ENCODE results near the gene CABLES2. TPM values are rescaled to one million over a fixed set of nuclear protein-coding genes. Genes with fewer than 3 reads are reported as not detected.

Gene CABLES2
- total and polyA plus RNA-seq, 2 donors (not counting 3 experiments of a cell fraction or from before 2014, with no cell fraction given), result 7.8 to 9.9 TPM

GRCh38 chr20:62377615-62378178 lies 29.4 kb downstream of the CABLES2 start:
- no peak for FAIRE-seq
- no peak overlapping the region for H3K4me3 ChIP-seq (replicated peaks in 1 of 3; ENCODE audit: insufficient read depth in 1 of 3, low read depth in 1 of 3, low read length in 3 of 3)
- TF ChIP-seq POLR2A (IDR thresholded peaks at IDR 0.05; ENCODE audit: low read depth, low read length) (no peak), POLR2AphosphoS5 (IDR thresholded peaks at IDR 0.05; ENCODE audit: insufficient read depth, low read depth, low read length) (no peak), JUN (IDR thresholded peaks at IDR 0.05; ENCODE audit: borderline replicate concordance, insufficient read depth, insufficient read length, low read depth) (no peak), EZH2 (IDR thresholded peaks at IDR 0.05; ENCODE audit: borderline replicate concordance, low read depth, low read length, severe bottlenecking) (no peak), FOS (IDR thresholded peaks at IDR 0.05; ENCODE audit: borderline replicate concordance, insufficient read depth, low read length) (no peak), GATA2 (IDR thresholded peaks at IDR 0.05; ENCODE audit: insufficient read depth, insufficient read length, low read depth, low read length) (no peak), CTCF (IDR thresholded peaks at IDR 0.05; ENCODE audit: extremely low read depth in 1 of 2, insufficient read depth in 1 of 2, low read depth in 1 of 2, low read length in 2 of 2) (no peak), MYC (IDR thresholded peaks at IDR 0.05; ENCODE audit: low read depth, low read length) (no peak)
- TF ChIP-seq, protein P1, sequence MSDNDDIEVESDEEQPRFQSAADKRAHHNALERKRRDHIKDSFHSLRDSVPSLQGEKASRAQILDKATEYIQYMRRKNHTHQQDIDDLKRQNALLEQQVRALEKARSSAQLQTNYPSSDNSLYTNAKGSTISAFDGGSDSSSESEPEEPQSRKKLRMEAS (IDR thresholded peaks at IDR 0.05; ENCODE audit: insufficient read depth, insufficient read length), result no peak
- no peak overlapping the region for H2AFZ ChIP-seq (ENCODE audit: low read depth, low read length)
- no peaks in the 10 kb centered on the region for H3K27me3 ChIP-seq (ENCODE audit: control insufficient read depth in 2 of 2, insufficient read depth in 2 of 2, low read length in 2 of 2)
- dilution Hi-C loops (cut with MboI; ENCODE audit: extremely low pct_ligation_motif_present, low sequenced_read_pairs), result no loop called here
- H3K9me1 ChIP-seq (replicated peaks; ENCODE audit: control insufficient read depth, extremely low read depth, insufficient read depth, low read length), result no peaks in the 10 kb centered on the region
- no peaks in the 10 kb centered on the region for H3K79me2 ChIP-seq (ENCODE audit: control insufficient read depth, insufficient read depth, low read length)
- no peaks in the 10 kb centered on the region for H3K9me3 ChIP-seq (replicated peaks; ENCODE audit: control insufficient read depth, insufficient read depth, low read length)
- ChIA-PET POLR2A (no interaction called here), CTCF (interaction anchor here (9.9 kb wide), 1 partner anchor 11 kb away, joined by 179 read pairs; the partner anchor contains the start of gene LAMA5)
- no peaks in the 10 kb centered on the region for H3K36me3 ChIP-seq (ENCODE audit: control insufficient read depth in 2 of 2, extremely low read depth in 1 of 2, insufficient read depth in 2 of 2, low read length in 2 of 2)
- intact Hi-C loops (cut with micrococcal nuclease), result no loop called here
- no peaks in the 10 kb centered on the region for H4K20me1 ChIP-seq (replicated peaks; ENCODE audit: control insufficient read depth, extremely low read depth, insufficient read depth, low read length)
- H3K27ac ChIP-seq (ENCODE audit: insufficient read depth, low read depth, low read length), result no peak overlapping the region
- peaks cover 15% of the 10 kb centered on the region for H3K4me1 ChIP-seq (ENCODE audit: control insufficient read depth, extremely low read depth, insufficient read depth, low read length)
- no peak overlapping the region for H3K9ac ChIP-seq (replicated peaks; ENCODE audit: extremely low read depth, insufficient read depth, low read length)
- BruUV-seq (replicated peaks), result no TSS peak
- no peak overlapping the region for H3K4me2 ChIP-seq (ENCODE audit: insufficient read depth, low read length)
- no peak for DNase-seq (ENCODE audit: low read depth, low spot score)
